ENCODE measurements around the gene EMX1.

Gene EMX1

DNA sequence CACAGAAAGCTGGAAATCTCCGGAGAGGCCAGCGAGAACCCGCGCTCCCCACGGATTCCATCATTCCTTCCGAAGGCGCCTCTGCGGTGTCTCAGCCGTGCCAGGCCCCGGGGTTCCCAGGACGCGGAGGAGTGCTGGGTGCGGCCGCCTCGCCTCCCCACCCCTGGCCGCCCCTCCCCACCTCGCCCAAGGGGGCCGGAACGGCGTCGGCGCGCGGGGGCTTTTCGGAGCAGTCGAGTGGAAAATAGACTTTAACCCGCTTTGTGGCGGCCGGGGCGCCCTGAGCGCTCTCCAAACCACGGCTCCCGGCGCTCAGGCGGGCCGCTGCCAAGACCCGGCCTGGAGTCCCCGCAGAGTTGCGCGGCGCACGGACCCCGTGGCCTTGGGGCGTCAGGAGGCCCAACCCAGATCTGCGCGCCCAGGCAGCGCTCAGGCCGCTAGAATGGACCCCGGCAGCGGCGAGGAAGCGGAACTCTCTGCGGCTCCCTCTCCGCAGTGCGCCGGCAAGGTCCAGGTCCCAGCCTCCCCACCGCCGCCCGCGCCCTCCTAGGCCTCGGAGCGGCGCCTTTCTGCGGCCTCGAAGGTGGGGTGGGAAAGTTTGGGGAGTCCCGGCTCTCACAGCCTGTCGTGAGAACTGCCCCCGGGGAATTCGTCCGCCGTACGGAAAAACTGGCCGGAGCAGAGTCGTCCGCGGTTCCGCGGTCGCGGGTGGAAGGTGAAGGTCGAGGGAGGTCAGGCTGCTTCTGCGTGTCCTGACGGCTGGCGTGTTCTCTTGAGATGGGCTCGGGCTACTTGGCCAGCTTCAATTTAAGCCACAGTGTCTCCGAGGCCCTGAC lies 1.2 kb upstream of the EMX1 start:
- Mint-ChIP-seq H3K27ac (no peak overlapping the region), H3K9me3 (no peaks in the 10 kb centered on the region), H3K4me1 (ENCODE audit: low read depth) (peaks cover 37% of the 10 kb centered on the region), H3K27me3 (peaks cover 72% of the 10 kb centered on the region), H3K36me3 (ENCODE audit: low read depth) (no peaks in the 10 kb centered on the region), H3K4me3 (peak overlapping the region; percentile 70)

DNA sequence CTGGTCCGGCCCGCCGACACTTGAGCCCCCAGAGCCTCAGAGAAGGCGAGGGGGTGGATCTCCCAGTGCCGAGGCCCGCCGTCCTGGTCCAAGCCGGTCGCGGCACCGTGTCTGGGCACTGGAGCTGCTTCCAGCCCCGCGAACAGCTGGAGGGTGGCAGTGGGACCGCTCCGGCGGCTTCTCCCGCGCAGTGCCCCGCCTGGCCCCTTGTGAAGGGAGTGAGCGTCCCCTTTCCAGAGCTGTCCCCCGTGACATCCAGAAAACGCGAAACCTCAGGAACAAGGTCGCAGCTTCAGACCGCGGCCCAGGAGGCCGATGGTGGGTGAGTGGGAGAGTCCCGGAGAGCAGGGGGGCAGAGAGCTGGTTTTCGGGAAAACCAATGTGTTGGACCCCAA lies 579 bp upstream of the EMX1 start:
- Mint-ChIP-seq H3K27ac (no peak overlapping the region), H3K9me3 (no peaks in the 10 kb centered on the region), H3K4me3 (peak overlapping the region; percentile 70)

DNA sequence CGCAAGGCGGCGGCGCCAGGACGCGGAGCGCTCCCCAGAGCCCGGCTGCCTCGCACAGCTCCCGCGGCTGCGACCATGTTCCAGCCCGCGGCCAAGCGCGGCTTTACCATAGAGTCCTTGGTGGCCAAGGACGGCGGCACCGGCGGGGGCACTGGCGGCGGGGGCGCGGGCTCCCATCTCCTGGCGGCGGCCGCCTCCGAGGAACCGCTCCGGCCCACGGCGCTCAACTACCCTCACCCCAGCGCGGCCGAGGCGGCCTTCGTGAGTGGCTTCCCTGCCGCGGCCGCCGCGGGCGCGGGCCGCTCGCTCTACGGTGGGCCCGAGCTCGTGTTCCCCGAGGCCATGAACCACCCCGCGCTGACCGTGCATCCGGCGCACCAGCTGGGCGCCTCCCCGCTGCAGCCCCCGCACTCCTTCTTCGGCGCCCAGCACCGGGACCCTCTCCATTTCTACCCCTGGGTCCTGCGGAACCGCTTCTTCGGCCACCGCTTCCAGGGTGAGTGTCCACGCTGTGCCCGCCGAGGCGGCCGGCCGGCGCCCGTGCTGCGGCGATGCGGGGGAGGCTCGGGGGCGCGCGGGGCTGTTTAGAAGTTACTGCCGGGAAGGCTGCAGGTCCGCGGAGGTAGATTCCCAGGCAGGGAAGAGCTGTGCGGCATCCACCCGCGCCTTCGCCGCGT lies 696 bp downstream of the EMX1 start:
- Mint-ChIP-seq H3K27ac (no peak overlapping the region), H3K36me3 (ENCODE audit: low read depth) (no peaks in the 10 kb centered on the region), H3K4me3 (no peak overlapping the region), H3K27me3 (peaks cover 75% of the 10 kb centered on the region), H3K4me1 (ENCODE audit: low read depth) (peaks cover 37% of the 10 kb centered on the region), H3K9me3 (no peaks in the 10 kb centered on the region)

More for the DNA sequence above, 579 bp upstream of the EMX1 start:
- Mint-ChIP-seq H3K4me1 (ENCODE audit: low read depth) (peaks cover 37% of the 10 kb centered on the region), H3K36me3 (ENCODE audit: low read depth) (no peaks in the 10 kb centered on the region), H3K27me3 (peaks cover 73% of the 10 kb centered on the region)

DNA sequence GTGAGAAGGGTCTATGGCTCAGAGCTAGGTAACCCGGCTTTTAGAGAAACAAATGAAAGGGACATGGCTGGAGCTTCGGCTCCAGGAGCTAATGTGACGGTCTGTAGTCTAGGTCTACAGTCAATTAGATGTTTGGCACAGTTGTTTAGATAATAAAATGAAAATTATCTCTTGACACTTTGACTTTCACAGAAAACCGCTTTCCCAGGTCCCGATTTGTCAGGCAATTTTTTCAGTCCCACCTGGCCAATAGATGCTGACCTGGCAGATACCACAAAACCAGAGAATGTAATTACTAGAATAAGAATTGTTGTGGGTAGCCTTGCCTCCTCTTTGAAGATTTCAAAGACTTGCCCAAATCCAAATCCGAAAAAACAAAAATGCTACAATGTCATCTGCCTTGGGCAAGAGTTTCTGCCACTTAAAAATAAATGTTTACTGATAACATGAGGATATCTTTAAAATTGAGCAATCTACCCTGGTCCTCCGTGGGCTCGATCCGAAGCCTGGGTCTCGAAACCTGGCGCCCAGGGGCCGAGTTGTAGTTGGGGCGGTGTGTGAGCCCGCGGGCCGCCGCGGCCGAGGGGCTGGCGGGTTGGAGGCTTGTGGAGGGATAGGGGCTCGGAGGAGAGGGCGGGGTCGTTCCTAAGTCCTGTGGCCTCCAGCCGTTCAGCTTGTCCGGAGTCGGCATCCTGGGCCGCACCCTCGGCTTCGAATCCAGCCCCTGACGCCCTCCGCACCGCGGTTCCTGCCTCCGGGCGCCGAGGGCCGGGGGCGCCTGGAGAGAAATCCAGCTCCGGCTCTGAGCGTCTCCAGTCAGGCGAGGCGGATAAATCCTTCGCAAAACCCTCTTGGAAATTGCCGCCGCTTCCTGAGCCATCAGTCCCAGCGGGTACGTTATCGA lies 2.3 kb downstream of the EMX1 start:
- H3K36me3 Mint-ChIP-seq (ENCODE audit: low read depth) = no peaks in the 10 kb centered on the region
- H3K27ac Mint-ChIP-seq = no peak overlapping the region
- H3K4me3 Mint-ChIP-seq = peak overlapping the region; percentile 52
- no peaks in the 10 kb centered on the region for H3K9me3 Mint-ChIP-seq
- peaks cover 70% of the 10 kb centered on the region for H3K27me3 Mint-ChIP-seq
- peaks cover 43% of the 10 kb centered on the region for H3K4me1 Mint-ChIP-seq (ENCODE audit: low read depth)

DNA sequence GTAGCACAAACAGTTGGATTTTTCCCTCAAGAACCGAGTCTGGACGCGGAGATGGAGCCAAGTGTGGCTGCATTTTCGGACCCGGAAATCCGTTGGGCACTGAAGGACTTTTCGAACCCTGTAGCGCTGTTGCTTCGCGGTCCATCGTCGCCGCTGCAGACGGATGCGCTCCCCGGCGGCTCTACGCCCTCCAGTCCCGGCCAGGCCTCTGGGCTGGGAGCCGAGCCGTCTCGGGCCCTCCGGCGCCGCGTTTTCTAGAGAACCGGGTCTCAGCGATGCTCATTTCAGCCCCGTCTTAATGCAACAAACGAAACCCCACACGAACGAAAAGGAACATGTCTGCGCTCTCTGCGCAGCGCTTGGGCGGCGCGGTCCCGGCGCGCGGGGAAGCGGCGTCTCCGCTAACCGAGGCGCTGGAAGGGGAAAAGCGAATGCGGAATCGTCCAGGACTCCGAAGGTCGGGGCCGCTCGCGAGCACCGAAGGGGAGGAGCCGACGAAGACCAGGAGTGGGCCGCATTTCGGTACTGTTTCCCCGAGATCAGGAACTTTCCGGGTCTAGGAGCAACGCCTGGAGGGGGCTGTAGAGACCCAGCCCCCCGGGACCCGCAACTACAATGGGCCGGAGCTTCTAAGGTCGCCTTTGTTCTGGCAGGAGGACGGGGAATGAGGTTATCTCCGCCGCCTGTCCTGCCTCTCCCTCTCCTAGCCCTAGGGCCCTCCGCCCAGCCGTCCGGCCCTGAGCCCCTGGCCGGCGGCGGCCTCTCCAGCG lies 3.2 kb downstream of the EMX1 start:
- H3K4me1 Mint-ChIP-seq (ENCODE audit: low read depth) = peaks cover 41% of the 10 kb centered on the region
- no peaks in the 10 kb centered on the region for H3K36me3 Mint-ChIP-seq (ENCODE audit: low read depth)
- H3K9me3 Mint-ChIP-seq = no peaks in the 10 kb centered on the region
- peaks cover 61% of the 10 kb centered on the region for H3K27me3 Mint-ChIP-seq
- H3K27ac Mint-ChIP-seq = no peak overlapping the region
- peak overlapping the region; percentile 52 for H3K4me3 Mint-ChIP-seq

DNA sequence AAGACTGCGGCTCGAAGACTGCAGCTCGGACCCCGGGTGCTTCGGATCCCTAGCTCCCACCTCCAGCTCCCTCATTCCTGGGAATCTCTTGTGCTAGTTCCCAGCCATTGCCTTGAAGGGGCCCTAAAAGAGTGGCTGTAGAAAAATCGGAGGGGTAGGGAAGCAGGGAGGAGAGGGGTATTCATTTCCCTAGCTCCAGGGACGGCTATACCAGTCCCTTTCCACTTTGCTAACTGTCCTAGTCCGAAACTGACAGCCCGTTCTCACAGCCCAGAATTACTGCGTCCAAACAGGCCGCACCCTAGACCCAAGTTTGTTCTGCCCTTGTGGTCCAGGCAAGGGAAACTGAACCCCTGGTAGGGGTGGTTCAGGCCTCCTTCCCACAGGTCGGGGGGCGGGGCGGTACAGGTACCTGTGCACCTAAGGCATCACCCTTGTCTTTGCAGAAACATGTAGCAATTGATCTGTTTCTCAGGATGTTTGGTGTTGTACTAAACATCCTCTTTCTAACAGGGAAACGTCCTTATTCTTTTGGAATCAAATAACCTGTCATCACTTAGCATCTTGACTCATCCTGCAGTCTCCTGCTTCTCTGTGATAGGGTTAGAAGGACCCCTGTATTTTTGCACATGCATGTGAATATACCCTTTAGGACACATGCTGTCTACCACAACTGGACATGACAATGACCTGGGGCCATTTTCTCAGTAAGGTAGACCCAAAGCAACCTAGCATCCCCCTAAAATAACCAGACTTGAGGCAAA lies 4.0 kb downstream of the EMX1 start:
- H3K36me3 Mint-ChIP-seq (ENCODE audit: low read depth) = no peaks in the 10 kb centered on the region
- H3K4me1 Mint-ChIP-seq (ENCODE audit: low read depth) = peaks cover 41% of the 10 kb centered on the region
- H3K4me3 Mint-ChIP-seq = no peak overlapping the region
- peaks cover 57% of the 10 kb centered on the region for H3K27me3 Mint-ChIP-seq
- H3K9me3 Mint-ChIP-seq = no peaks in the 10 kb centered on the region
- H3K27ac Mint-ChIP-seq = no peak overlapping the region

DNA sequence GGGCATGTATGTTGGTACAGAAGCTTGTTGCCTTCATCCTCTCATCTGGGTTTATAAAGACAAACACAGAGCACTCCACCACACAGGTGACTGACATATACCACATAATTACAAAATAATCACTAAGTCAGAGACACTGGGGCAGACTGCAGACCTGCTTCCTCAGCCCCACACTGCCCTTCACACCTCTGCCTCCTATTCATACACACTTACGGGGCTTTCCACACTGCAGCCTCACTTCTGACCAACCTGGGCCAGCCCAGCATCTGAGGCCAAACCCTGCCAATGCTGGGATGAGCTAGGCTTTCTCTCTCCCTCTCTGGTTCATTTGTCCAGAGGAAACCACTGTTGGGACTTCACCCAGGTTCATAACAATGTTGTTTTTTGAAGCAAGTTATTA lies 4.5 kb downstream of the EMX1 start:
- Mint-ChIP-seq H3K9me3 (no peaks in the 10 kb centered on the region), H3K4me1 (ENCODE audit: low read depth) (peaks cover 38% of the 10 kb centered on the region), H3K36me3 (ENCODE audit: low read depth) (no peaks in the 10 kb centered on the region), H3K4me3 (no peak overlapping the region), H3K27ac (no peak overlapping the region), H3K27me3 (peaks cover 54% of the 10 kb centered on the region)

DNA sequence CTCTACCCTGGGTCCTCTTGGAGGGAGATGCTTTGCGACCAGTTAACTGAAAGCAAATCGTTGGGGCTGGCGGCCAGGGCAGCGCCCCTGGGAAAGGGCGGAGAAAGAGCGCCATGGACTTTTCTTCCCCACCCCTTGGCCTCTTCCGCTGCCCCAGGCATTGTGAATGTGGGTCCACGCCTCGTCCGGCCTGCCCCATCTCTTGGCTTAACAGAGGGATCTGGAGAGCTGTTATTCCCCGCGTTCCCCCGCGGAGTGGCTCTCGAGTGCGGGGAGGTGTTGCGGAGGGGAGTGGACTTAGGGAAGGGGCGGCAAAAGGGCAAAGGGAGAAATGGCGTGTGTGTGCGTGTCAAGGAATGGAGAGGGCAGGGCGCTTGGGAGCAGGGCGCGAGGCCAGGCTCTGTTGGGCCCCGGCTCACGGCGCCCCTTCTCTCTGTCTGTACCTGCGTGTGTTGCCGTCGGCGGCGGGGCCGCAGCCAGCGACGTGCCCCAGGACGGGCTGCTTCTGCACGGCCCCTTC lies 6.6 kb downstream of the EMX1 start:
- H3K4me1 Mint-ChIP-seq (ENCODE audit: low read depth) = peaks cover 28% of the 10 kb centered on the region
- no peak overlapping the region for H3K27ac Mint-ChIP-seq
- no peaks in the 10 kb centered on the region for H3K36me3 Mint-ChIP-seq (ENCODE audit: low read depth)
- H3K4me3 Mint-ChIP-seq = no peak overlapping the region
- H3K27me3 Mint-ChIP-seq = peaks cover 45% of the 10 kb centered on the region
- H3K9me3 Mint-ChIP-seq = no peaks in the 10 kb centered on the region

DNA sequence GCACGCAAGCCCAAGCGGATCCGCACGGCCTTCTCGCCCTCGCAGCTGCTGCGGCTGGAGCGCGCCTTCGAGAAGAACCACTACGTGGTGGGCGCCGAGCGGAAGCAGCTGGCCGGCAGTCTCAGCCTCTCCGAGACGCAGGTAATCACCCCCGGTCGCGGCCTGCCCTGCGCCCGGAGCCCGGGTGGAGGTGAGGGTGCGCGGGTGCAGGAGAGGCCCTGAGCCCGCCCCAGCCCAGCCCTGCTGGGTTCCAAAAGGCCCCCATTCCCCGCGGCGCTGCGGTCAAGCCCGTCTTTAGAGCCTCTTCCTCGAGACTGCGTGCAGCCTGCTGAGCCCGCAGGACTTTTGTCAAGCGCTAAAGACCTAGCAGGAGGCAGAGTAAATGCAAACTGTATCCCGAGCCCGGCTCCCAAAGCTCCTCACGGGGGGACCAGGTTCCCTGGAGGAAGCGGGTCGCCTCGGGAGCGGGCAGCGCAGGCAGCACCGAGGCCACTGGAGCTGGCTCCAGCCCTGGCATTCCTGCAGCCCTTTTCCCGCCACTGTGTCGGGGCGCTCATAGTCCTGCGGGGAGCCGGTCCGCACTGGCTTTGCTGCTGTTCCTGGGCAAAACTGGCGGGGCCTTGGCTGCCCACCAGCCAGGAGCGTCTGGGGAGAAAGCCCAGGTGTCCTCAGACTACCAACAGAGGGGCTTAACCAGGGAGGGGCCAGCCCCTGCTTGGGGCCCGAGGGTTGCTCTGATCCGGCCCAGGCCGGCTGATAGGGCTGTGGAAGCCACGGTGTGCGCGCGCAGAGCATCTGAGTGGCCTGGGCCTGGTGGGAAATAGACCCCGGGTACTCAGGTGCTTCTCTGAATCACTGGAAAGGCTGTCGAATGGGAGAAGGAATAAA lies 7.3 kb downstream of the EMX1 start:
- no peaks in the 10 kb centered on the region for H3K9me3 Mint-ChIP-seq
- peaks cover 38% of the 10 kb centered on the region for H3K27me3 Mint-ChIP-seq
- no peak overlapping the region for H3K4me3 Mint-ChIP-seq
- no peak overlapping the region for H3K27ac Mint-ChIP-seq
- peaks cover 21% of the 10 kb centered on the region for H3K4me1 Mint-ChIP-seq (ENCODE audit: low read depth)
- H3K36me3 Mint-ChIP-seq (ENCODE audit: low read depth) = no peaks in the 10 kb centered on the region

DNA sequence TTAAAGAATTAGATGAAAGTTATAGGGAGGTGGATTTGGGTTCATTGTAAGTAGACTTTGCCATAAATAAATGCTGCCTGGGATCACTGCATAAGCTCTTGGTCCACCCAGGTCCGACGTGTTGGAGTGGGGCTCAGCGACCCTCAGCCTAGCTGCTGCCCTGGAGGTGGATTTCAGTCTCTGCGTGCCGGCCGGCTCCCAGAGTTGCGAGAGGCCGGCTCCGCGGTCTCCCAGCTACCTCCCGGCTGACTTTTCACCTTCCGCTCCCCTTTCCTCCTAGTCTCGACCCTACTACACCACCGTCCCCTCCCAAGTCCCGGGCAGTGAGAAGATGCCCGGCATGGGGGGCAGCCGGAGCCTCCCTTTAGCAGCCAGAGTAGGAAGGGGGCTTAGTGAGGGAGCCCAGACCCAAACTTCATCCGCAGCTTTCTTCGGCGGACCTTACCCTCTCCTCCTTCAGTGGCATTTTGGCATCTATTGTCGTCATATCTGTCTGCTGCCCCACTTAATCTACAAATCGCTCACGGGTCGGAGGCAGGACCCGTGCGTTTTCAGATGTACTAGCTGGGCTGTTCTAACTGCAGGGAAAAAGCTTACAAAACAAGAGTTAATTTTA lies 8.1 kb downstream of the EMX1 start:
- peaks cover 15% of the 10 kb centered on the region for H3K4me1 Mint-ChIP-seq (ENCODE audit: low read depth)
- H3K36me3 Mint-ChIP-seq (ENCODE audit: low read depth) = no peaks in the 10 kb centered on the region
- H3K4me3 Mint-ChIP-seq = no peak overlapping the region
- no peaks in the 10 kb centered on the region for H3K9me3 Mint-ChIP-seq
- peaks cover 33% of the 10 kb centered on the region for H3K27me3 Mint-ChIP-seq
- no peak overlapping the region for H3K27ac Mint-ChIP-seq

DNA sequence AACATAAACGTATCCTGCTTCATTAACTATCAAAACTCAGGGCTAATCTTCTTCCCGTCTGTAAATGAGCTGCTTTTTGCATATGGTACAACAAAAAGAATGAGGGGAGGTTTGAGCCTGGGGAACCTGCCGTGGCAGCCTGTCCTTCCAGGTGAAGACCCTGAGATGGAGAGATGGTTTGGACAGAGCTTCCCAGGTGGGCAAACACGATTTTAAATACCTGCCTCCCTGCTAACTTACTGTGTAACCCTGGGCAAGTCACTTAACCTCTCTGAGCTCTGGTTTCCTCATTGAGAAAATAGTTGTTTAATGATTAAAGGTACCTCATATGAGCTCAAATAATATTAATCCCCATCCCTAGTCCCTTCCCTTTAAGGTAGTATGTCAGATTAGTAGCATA lies 9.0 kb downstream of the EMX1 start:
- H3K27ac Mint-ChIP-seq = no peak overlapping the region
- H3K36me3 Mint-ChIP-seq (ENCODE audit: low read depth) = no peaks in the 10 kb centered on the region
- H3K4me1 Mint-ChIP-seq (ENCODE audit: low read depth) = peaks cover 13% of the 10 kb centered on the region
- peaks cover 30% of the 10 kb centered on the region for H3K27me3 Mint-ChIP-seq
- H3K9me3 Mint-ChIP-seq = no peaks in the 10 kb centered on the region
- no peak overlapping the region for H3K4me3 Mint-ChIP-seq

DNA sequence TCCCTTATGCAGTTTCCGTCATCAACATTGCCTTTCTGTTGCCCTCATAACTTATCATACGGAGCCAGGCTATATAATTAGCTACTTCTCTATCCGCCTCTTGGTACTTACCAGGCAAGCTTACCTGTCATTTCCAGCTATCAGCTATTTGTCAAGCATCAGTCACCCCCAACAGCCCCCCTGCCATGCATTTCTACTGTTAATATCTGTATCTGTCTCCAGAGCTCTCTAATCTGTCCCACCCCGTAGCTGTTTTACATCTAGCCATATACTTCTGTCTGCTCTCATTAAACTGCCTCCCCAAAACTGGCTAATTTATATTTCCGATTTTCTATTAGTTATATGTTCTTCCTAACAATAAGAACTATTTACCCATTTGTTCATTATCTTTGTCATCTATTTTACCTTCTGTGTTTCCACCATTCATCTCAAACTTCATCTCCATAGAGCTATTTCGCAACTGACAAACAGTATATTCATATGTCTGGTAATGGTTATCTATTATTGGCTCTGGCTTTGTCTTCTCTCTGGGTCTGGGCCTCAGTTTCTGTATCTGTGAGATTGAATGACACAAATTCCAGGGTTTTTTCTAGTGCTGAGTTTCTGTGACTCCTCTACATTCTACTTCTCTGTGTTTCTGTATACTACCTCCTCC lies 9.6 kb downstream of the EMX1 start:
- H3K9me3 Mint-ChIP-seq = no peaks in the 10 kb centered on the region
- H3K27me3 Mint-ChIP-seq = peaks cover 24% of the 10 kb centered on the region
- no peak overlapping the region for H3K27ac Mint-ChIP-seq
- H3K36me3 Mint-ChIP-seq (ENCODE audit: low read depth) = no peaks in the 10 kb centered on the region
- H3K4me1 Mint-ChIP-seq (ENCODE audit: low read depth) = peaks cover 13% of the 10 kb centered on the region
- no peak overlapping the region for H3K4me3 Mint-ChIP-seq

Measured in stimulated activated naive CD8-positive, alpha-beta T cell treated with anti-CD3 and anti-CD28 coated beads, Interleukin-15, Interleukin-2, amounts not matched to agents 100 ng/mL and 50 ng/mL, for 24 hours (primary cell).